ENCODE results near the gene AQP6.
"Not testable (repeated sequence)": the region's sequence is repeated elsewhere in the genome, so short reads cannot be mapped to it uniquely, and the experiment has no call there.

AQP6 gene

GRCh38 chr12:49984476-49985359 is 12.0 kb downstream of the AQP6 start:
- TF ChIP-seq CTCF (IDR thresholded peaks at IDR 0.05; ENCODE audit: low read length) (no peak), EZH2 (optimal IDR thresholded peaks at IDR 0.05; ENCODE audit: low read depth, low read length) (no peak), EZH2phosphoT487 (IDR thresholded peaks at IDR 0.05; ENCODE audit: low read length) (no peak)
- Histone ChIP-seq H3K9me2 (replicated peaks; ENCODE audit: insufficient read depth, low read length) (no peaks in the 10 kb centered on the region), H2AFZ (ENCODE audit: low read length) (no peak overlapping the region), H3K9ac (ENCODE audit: low read length) (no peak overlapping the region), H3K9me3 (replicated peaks; ENCODE audit: insufficient read depth, low read length) (no peaks in the 10 kb centered on the region), H3K4me2 (ENCODE audit: low read depth, low read length) (no peak overlapping the region), H3K79me2 (ENCODE audit: low read length) (no peaks in the 10 kb centered on the region), H3K4me1 (ENCODE audit: low read length) (no peaks in the 10 kb centered on the region), H3K27me3 (replicated peaks; ENCODE audit: insufficient read depth, low read length) (no peaks in the 10 kb centered on the region), H3F3A (ENCODE audit: insufficient read depth, low read length) (no peaks in the 10 kb centered on the region), H3K4me3 (ENCODE audit: low read length) (no peak overlapping the region), H4K20me1 (ENCODE audit: insufficient read depth, low read length) (no peaks in the 10 kb centered on the region), H3K27ac (ENCODE audit: low read length) (no peak overlapping the region), H3K36me3 (replicated peaks; ENCODE audit: insufficient read depth, low read length) (no peaks in the 10 kb centered on the region; the same call in 1 of the 2 replicates)
- DNase-seq, result no peak

GRCh38 chr12:49985981-49986380 is 13.2 kb downstream of the AQP6 start:
- no peak for TF ChIP-seq EZH2 (optimal IDR thresholded peaks at IDR 0.05; ENCODE audit: low read depth, low read length)
- TF ChIP-seq CTCF (IDR thresholded peaks at IDR 0.05; ENCODE audit: low read length), result no peak
- TF ChIP-seq EZH2phosphoT487 (IDR thresholded peaks at IDR 0.05; ENCODE audit: low read length), result no peak
- no peak for DNase-seq
- no peak overlapping the region for H3K27ac ChIP-seq (ENCODE audit: low read length)

GRCh38 chr12:49986476-49986875 is 13.7 kb downstream of the AQP6 start:
- not testable (repeated sequence) for H3K27me3 ChIP-seq (replicated peaks; ENCODE audit: insufficient read depth, low read length); DNase-seq; H3K4me3 ChIP-seq (ENCODE audit: low read length); H3K4me1 ChIP-seq (ENCODE audit: low read length); H3K9ac ChIP-seq (ENCODE audit: low read length); H3K36me3 ChIP-seq (replicated peaks; ENCODE audit: insufficient read depth, low read length); H3K9me2 ChIP-seq (replicated peaks; ENCODE audit: insufficient read depth, low read length); H3K79me2 ChIP-seq (ENCODE audit: low read length); H3K9me3 ChIP-seq (replicated peaks; ENCODE audit: insufficient read depth, low read length); H3K4me2 ChIP-seq (ENCODE audit: low read depth, low read length); H3K27ac ChIP-seq (ENCODE audit: low read length); H3F3A ChIP-seq (ENCODE audit: insufficient read depth, low read length); H4K20me1 ChIP-seq (ENCODE audit: insufficient read depth, low read length); H2AFZ ChIP-seq (ENCODE audit: low read length)

More at GRCh38 chr12:49985981-49986380, 13.2 kb downstream of the AQP6 start:
- Histone ChIP-seq H3K9ac (ENCODE audit: low read length) (no peak overlapping the region), H3K4me1 (ENCODE audit: low read length) (no peaks in the 10 kb centered on the region), H3K9me3 (replicated peaks; ENCODE audit: insufficient read depth, low read length) (no peaks in the 10 kb centered on the region), H3K36me3 (replicated peaks; ENCODE audit: insufficient read depth, low read length) (peaks cover 3% of the 10 kb centered on the region; the same call in 1 of the 2 replicates), H3K9me2 (replicated peaks; ENCODE audit: insufficient read depth, low read length) (no peaks in the 10 kb centered on the region), H4K20me1 (ENCODE audit: insufficient read depth, low read length) (no peaks in the 10 kb centered on the region), H3K4me3 (ENCODE audit: low read length) (no peak overlapping the region), H3K27me3 (replicated peaks; ENCODE audit: insufficient read depth, low read length) (no peaks in the 10 kb centered on the region), H2AFZ (ENCODE audit: low read length) (no peak overlapping the region), H3K4me2 (ENCODE audit: low read depth, low read length) (no peak overlapping the region), H3K79me2 (ENCODE audit: low read length) (no peaks in the 10 kb centered on the region), H3F3A (ENCODE audit: insufficient read depth, low read length) (no peaks in the 10 kb centered on the region)
